NK-92 treated with Interleukin-12 subunit alpha and Interleukin-12 subunit beta, amount 100 ng/mL, for 24 hours (cell line): Measurements from ENCODE around the gene S1PR5.

ENCODE experiments used
- DNase-seq: peaks from one replicate; lab custom pipeline; 2025; lab: John Stamatoyannopoulos, UW

Gene S1PR5

GRCh38 chr19:10514211-10515145, 2.8 kb downstream of the S1PR5 start:
- no peak for DNase-seq

GRCh38 chr19:10513223-10513622, 4.0 kb downstream of the S1PR5 start:
- no peak for DNase-seq

- DNase-seq = peak; percentile 30
Measured at GRCh38 chr19:10510301-10510802, 6.9 kb downstream of the S1PR5 start.

GRCh38 chr19:10508707-10509106, 8.5 kb downstream of the S1PR5 start:
- DNase-seq = peak; percentile 46

- DNase-seq = no peak
Measured at GRCh38 chr19:10508036-10508435, 9.2 kb downstream of the S1PR5 start.

GRCh38 chr19:10505583-10506229, 11.5 kb downstream of the S1PR5 start:
- DNase-seq = peak; percentile 31

GRCh38 chr19:10503002-10503789, 14.1 kb downstream of the S1PR5 start, which contains the start of gene KEAP1:
Gene KEAP1 (minus strand): TSS chr19:10503356. CDS start chr19:10500033, 3,323 bp downstream.
- DNase-seq = peak; percentile 39

GRCh38 chr19:10502524-10503001, 14.7 kb downstream of the S1PR5 start:
- peak; percentile 95 for DNase-seq

- DNase-seq = peak; percentile 64
Measured at GRCh38 chr19:10501971-10502523, 15.2 kb downstream of the S1PR5 start.

- DNase-seq = no peak
Measured at GRCh38 chr19:10500247-10500592, 17.0 kb downstream of the S1PR5 start.

- no peak for DNase-seq
Measured at GRCh38 chr19:10499550-10500246, 17.5 kb downstream of the S1PR5 start.

- DNase-seq = no peak
Measured at GRCh38 chr19:10497371-10497770, 19.9 kb downstream of the S1PR5 start.

- no peak for DNase-seq
Measured at GRCh38 chr19:10491472-10492047, 25.7 kb downstream of the S1PR5 start.

- no peak for DNase-seq
Measured at GRCh38 chr19:10486551-10486950, 30.7 kb downstream of the S1PR5 start.

- DNase-seq = no peak
Measured at GRCh38 chr19:10478903-10479384, 38.3 kb downstream of the S1PR5 start.

- no peak for DNase-seq
Measured at GRCh38 chr19:10478476-10478875, 38.8 kb downstream of the S1PR5 start.

GRCh38 chr19:10474962-10475451, 42.2 kb downstream of the S1PR5 start:
- no peak for DNase-seq

- no peak for DNase-seq
Measured at GRCh38 chr19:10473192-10473591, 44.1 kb downstream of the S1PR5 start.

GRCh38 chr19:10471909-10472308, 45.3 kb downstream of the S1PR5 start:
- DNase-seq = no peak

GRCh38 chr19:10468133-10468532, 49.1 kb downstream of the S1PR5 start:
- no peak for DNase-seq
